CD4-positive, alpha-beta T cell treated with Interleukin-12 subunit alpha and Interleukin-12 subunit beta, for 1 hour (primary cell): ENCODE measurements around the gene GLIS1.

ENCODE experiments used
- DNase-seq: peaks from one replicate; pipeline ENCODE4 v3.0.0-alpha.2; 2020

GLIS1 gene

DNA sequence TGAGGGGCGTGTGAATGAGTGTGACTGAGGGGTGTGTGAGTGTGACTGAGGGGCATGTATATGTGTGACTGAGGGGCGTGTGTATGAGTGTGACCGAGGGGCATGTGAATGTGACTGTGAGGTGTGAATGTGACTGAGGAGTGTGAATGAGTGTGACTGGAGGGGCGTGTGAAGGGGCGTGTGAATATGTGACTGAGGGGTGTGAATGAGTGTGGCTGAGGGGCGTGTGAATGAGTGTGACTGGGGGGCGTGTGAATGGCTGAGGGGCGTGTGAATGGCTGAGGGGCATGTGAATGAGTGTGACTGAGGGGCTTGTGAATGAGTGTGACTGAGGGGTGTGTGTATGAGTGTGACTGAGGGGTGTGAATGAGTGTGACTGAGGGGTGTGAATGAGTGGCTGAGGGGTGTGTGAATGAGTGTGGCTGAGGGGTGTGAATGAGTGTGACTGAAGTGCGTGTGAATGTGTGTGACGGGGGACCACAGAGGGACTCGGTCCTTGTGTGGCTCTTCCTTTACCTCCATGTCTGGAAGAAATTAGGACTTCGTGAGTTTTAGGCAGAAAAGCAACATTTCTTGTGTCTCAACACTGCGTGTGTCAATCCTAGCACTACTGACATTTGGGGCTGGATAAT is 105.8 kb downstream of the GLIS1 start:
- no peak for DNase-seq

DNA sequence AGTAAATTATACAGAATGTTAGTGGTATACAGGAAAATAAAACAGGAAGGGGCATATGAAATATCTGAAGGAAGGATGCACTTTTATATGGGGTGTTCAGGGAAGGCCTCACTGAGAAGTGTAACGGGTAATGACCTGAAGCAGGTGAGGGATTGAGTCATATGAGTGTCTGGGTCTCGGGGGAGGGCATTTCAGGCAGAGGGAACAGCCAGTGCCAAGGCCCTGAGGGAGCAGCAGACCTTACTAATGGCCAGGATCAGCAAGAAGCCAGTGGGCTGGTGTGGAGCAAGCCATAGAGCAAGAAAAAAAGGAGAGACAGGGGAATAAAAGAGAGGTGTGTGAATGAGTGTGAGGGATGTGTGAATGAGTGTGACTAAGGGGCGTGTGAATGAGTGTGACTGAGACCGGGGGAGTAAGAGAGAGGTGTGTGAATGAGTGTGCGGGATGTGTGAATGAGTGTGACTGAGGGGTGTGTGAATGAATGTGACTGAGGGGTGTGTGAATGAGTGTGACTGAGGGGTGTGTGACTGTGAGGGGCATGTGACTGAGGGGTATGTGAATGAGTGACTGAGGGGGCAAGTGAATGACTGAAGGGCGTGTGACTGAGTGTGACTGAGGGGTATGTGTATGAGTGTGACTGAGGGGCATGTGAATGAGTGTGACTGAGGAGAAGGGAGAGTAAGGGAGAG is 107.2 kb downstream of the GLIS1 start:
- DNase-seq: no peak

DNA sequence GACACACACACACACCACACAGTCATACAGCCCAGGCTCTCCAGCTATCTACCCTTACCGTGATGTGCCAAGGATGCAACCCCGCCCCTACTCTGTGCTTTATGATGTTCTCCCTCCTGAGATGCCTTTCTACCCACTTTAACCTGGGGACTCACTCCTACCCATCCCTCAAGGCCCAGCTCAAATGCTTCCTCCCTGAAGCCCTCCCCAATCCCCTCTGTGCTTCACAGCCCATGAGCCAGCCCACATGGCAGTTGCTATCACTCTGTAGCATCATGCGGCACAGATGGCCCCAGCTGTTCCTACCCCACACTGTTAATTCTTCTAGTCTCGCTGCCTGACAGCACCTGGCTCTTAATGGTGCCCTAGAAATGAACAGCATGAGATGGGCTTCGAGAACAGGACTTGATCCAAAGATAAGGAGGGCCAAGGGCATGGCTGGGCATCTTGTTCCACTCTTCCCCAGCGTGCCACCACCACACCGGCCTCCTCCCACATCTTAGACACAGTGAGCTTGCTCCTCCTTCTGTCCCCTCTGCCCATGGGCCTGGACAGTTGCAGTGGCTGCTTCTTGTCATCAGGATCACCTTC is 109.8 kb downstream of the GLIS1 start:
- DNase-seq: no peak

DNA sequence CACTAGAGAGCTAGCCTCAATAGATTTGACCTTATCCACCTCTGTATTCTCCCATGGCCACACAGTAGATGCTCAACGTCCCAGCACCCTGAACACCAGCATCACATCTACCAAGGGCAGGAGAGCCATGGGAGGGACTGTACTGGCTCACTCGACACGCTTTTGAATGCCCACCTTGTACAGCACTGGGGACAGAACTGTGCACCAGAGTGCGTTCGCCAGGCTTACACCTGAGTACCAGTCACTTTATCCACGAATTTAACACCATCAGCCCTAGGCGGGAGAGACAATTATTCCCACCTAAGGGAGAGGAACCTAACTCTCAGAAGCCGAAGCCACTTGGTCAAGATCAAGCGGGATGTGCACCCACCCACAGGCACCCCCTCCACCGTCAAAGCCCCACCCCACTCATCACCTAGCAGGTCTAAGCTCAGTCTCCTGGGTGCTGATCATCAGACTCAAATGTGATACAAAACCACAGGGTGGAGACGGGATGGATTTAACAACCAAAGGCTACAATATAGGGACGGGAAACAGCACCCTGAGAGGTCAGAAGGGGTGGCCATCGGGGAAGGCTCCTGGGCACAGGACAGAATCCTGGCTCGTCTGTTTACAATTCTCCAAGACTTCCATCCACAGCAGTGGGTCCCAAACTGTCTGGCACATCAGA is 110.5 kb downstream of the GLIS1 start:
- DNase-seq: no peak

DNA sequence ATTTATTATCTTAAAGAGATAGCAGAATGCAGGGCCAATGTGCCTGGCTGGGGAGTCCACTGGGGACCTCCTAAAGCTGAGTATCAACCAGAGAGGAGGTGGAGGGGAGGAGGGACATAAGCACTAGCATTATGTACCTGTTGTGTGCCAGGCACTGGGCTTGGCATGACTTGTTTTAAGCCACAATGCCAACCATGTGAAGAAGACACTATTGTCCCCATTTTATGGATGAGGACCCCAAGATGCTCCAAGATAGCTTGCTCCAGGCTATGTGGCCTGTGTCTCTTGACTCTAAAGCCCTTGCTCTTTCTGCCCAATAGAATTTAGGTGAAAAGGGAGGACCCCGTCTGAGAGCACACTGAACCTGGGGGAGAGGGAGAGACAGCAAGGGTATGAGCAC is 111.3 kb downstream of the GLIS1 start:
- no peak for DNase-seq

DNA sequence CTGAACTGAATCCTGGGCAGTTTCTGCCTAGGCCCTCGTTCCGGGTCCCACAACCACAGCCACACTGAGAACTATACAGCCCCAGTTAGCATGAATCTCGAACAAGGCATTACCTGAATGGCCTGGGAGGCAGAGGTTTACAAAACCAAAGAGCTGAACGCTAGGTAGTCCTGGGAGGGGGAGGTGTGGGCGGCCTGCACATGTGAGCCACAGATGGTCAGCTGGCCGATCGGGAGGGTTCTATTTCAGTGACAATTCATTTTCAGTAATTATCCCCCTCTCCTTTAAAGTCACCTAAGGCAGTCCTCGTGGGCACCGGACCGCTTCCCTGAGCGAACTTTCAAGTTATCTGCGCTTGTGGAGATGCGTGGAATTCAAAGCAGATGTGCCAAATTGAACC is 111.9 kb downstream of the GLIS1 start:
- DNase-seq: no peak

DNA sequence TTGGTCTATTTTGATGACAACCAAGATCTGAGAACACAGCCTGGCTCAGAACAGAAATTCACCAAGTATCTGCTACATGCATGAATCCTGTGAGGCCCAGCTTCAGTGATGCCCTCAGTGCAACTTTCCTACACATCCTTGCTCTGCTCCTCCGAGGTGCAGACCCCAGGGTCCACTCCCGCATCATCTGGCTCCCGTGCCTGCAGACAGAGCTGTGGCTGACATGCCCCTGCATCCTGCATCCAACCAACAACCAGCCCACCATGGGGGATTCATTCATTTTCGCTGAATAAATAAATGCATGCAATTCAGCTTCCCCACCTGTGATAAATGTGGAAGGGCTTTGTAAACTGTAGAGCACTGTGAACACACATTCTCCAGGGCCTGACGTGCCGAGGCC is 112.3 kb downstream of the GLIS1 start:
- no peak for DNase-seq

DNA sequence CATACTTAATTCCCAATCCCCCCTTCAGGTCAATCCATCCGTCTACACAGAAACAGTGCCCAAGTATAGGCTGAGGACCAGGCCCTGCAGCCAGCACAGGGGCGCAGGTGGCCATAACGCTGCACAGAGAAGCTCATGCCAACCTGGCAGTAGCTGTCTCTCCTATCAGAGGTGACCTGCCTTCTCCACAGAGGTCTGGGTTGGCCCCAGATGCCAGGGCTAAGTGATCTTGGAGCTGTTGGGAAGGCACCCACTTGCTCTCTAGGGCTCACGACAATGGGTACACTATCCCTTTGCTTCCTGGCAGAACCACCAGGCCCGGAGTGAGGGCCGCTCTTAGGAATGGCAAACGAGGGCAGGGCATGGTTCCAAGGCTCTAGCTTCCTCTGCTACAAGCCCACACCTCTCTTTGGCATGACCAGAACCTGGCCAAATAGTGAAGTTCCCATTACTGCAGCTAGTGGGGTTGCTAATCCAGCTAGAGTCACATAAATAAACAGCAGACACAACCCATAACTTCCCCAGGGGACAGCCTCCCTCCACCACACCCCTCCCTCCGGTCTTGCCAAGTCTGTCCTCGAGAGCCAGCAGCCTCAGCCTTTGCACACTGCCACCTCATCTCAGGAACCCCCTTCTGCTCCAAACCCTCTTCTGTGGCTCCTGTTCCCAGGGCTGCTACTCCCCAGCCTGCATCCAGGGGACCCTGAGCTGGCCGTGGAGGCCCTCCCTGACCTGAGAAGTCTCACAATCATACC is 113.0 kb downstream of the GLIS1 start:
- DNase-seq: no peak

DNA sequence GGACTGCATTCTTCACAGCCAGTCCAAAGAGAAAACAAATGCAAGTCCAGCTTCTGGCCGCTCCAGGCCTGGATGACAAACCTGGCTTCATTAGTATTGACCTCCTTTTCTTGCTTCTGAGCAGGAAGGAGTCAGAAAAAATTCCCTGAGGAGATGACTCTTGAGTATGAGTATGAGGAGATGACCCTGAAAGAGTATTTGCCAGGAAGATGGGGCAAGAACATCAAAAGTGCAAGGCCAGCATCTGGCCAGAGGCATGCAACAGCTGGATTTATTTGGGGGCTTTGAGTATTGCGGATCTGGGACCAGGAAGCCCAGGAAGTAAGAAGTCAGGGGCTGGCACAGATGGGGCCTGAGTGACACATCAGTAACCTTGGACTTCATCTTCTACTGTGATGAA is 113.9 kb downstream of the GLIS1 start:
- no peak for DNase-seq

DNA sequence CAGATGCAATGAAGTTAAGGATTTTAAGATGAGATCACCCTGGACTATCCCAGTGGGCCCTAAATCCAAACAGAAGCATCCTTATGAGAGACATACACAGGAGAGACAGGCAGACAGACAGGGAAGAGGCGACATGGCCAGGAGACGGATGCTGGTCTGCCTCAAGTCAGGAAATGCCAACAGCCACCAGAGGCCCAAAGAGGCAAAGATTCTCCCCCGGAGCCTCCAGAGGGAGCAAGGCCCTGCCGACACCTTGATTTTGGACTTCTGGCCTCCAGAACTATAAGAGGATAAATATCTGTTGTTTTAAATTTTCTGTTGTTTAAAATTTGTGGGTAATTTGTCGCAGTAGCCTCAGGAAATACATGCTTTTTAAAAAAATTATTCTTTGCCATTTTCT is 116.4 kb downstream of the GLIS1 start:
- DNase-seq: no peak

DNA sequence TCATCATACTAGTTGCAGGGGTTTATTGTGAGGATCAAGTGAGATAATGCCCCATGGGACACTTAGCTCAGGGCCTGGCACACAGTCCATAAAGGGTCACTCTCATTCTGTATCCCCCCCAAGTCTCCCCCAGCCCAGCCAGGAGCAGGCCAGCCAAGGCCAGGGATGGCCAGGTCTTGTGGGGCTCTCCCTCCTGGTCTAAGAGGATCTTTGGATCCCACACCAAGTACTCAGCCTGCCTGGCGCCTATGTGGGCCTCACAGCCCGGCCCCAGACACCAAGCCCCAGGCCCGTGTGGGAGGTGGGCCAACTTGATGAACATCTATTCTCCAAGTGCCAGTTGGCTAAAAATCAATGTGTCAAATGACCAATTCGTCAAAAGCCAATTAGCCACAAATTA is 117.8 kb downstream of the GLIS1 start:
- no peak for DNase-seq

DNA sequence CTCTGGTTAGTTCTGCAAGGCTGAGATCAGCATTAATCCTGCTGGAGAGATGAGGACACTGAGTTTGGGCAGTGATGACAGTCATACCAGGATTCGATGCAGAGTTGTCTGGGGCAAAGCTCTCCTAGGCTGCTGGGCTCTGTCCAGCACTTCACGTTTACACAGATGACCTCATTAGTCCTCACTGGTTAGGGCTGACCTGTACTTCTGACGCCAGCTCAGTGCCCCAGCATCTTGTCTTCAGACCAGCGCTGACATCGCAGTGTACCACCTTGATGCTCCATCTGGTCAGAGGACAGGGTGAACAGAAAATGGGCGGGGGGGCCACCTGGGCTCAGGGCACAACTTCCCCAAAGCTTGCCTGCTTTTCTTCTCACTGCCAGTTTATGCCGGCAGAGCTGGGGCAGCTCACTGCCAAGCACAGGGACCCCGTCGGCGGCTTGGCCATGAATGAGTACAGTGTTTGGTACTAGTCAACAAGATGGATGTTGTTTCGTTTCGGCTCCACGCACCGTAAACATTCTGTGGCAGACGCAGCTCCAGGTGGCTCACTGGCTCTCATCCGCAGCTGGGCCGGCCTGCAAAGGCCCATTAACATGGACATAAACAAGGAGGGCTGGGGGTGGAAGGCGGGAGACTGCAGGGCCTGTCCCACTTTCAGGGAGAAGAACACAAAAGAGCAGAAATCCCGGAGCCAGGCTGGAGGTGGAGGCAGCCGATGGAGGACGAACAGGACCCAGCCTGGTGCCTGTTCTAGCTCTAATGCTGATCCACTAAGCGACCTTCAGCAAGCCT is 118.7 kb downstream of the GLIS1 start:
- DNase-seq: no peak

DNA sequence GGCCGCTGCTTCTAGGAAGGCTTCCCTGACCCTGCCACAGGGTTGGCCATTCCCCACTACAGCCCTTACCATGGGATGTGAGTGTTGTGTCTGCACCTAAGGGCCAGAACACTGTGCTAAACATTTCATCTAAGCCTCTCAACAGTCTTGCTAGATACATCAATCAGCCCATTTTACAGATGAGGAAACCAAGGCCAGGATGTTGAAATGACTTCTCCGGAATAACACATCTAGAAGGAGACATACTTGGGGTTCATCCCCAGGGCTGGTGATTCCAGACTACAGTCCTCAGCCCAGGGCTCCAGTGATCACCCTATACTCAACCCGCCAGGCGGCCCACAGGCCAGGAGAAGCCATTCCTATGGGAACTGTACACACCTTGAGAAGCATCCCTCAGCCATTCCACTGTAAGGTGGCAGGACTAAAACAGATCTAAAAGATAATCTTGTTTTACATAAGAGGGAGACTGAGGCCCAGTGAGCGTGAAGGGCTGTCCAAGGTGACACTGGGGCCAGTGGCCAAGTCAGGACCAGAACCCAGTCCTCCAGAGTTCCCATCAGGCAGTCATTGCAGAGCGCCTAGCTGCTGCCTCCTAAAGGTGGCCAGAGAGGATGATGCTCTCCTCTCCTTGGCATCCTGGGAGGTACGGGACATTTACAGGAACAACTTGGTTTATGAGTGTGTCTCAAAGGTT is 119.5 kb downstream of the GLIS1 start:
- DNase-seq: no peak

DNA sequence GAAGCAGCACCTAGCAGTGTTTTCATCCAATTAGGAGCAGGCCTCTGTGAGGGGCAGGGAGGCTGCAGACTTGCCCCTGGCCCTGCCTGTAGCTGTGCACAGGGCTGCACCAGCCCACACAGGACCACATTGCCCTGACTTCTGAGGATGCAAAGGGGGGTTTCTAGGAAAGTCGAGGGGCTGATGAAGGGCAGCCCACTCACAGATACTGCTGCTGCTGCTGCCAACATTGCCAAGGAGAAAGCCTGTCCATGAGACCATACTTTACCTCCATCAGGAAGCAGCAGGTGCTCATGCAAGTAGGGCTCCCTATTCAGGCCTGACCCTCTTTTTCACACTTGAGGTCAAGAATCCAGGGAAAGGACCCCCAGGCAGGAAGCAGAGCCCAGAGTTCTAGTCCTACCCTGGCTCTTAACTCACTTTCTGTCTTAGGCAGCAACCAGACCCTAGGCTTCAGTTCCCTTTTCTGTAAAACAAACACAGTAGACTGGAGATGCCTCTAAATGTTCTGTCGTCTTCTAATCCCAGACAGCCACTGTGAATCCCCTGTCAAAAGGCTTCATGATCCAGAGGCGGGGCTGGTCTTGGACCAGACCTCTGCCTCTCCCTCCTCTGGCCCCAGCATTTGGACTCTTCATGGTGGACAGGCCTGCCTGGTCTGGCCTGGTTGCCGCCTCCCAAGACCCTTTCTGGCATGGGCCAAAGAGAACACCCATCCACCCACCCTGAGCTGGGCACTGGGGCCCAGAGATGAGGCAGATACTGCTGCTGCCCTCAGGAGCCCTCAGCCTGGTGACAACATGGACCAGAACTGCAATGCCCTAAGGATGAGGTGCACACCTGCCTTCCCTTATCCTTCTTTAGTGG is 120.2 kb downstream of the GLIS1 start:
- DNase-seq: no peak

DNA sequence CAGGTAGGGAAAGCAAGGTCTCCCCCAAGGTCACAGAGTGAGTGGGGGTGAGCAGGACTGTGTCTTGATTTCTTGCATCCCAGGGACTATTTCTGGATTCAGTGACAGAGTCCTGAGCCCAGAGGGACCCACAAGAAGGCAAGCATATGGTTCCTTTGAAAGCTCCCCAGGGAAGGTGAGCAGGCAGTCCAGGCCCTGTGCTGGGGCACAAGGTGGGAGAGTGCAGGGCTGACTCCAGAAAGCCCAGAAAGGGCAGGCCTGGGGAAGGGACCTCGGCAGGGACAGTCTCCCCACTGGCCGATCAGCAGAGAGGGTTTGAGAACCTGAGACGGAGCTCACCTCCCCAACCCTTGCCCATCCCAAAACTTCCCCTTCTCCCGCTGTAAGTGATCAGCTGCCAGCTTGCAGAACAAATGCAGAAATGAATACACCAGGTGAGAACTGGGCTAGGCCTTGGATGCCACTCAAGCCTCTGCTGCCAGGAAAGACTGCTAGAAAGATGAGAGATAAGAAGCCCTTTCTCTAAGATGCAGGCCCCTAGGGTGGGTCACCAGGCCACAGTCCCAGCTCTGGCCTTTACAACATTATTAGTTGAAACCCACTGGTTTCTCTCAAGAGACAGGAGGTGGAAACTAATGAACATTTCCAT is 121.0 kb downstream of the GLIS1 start:
- no peak for DNase-seq

DNA sequence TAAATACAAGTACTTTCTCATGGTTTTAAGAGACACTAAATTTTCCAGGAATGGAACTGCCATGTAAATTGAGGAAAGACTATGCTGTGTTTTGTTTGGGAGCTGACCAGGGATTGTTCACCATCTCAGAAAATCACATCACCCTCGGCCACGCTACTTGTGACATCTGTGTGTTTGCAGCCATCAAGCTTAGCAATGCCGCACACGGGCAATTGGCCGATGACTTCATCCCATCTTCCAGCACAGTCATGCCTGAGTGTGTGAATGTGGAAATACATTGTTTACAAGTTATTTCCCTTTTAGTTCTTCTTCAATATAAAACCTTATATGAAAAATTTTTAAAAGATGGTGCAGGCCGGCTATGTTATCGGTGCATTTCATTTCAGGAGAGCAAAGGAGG is 121.6 kb downstream of the GLIS1 start:
- no peak for DNase-seq

DNA sequence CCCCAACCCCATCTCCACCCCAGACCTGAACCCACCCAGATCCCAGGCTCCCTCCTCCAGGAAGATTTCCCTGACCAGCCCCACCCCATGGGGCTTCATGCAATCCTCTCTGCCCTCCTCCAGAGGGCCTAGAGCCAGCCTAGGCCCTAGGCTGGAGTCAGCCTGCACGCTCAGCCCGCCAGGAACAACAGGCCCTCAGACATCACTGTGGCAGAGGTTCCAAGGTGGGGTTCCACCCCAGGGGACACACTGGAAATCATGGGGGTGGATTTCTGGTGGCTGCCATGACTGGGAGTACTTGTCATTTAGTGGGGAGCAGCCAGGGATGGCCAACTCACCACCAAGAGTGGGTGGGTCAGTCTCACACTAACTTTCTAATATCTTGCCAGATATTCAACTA is 122.0 kb downstream of the GLIS1 start:
- no peak for DNase-seq

DNA sequence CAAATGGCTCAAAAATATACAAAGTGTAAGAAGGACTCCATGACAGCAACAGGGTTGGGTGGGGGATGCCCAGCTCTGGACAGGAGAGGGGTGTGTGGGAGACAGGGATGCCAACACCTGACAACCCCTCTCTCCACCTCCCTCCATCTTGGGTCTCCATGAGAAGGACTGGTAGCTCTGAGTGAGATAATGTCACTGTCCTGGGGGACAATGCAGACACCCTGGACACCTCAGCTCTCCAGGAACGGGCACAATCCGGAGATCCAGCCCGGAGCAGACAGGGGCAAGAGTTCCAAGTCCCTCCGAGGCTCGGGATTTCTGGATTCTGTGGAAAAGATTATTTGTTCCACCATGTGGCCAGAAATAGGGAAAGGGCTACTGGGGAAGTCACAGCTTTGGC is 122.5 kb downstream of the GLIS1 start:
- no peak for DNase-seq

DNA sequence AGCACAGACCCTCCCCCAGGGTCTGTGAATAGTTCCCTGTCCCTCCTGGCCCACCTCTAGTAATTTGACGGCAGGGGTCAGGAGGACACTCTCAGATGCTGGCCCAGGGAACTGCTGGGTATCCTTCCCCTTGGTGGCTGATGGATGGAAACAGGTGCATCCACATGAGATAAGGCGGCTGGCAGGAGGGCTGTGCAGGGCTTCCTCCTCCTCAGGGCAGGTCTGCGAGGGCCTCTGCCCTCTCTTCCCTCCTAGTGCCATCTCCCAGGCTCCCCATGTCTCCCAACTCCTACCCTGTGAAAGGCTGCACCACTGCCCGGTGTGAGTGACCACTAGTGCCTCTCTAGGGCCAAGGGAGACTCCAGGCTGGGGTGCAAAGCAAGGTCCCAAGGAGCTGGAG is 123.9 kb downstream of the GLIS1 start:
- no peak for DNase-seq
